ENCODE data around the gene PPP4R3A.
A peak's percentile ranks its signal among the peaks of the same experiment; 100 is the strongest.
"Not testable (repeated sequence)": the region's sequence is repeated elsewhere in the genome, so short reads cannot be mapped to it uniquely, and the experiment has no call there.

PPP4R3A gene

GRCh38 chr14:91510171-91511042 lies at the start of gene PPP4R3A:
Gene PPP4R3A (minus strand): TSS chr14:91510310. CDS start chr14:91509647, 663 bp downstream.
- peak; percentile 93 for DNase-seq

GRCh38 chr14:91555531-91555930 lies 45.4 kb upstream of the PPP4R3A start:
- no peak for DNase-seq

DNA sequence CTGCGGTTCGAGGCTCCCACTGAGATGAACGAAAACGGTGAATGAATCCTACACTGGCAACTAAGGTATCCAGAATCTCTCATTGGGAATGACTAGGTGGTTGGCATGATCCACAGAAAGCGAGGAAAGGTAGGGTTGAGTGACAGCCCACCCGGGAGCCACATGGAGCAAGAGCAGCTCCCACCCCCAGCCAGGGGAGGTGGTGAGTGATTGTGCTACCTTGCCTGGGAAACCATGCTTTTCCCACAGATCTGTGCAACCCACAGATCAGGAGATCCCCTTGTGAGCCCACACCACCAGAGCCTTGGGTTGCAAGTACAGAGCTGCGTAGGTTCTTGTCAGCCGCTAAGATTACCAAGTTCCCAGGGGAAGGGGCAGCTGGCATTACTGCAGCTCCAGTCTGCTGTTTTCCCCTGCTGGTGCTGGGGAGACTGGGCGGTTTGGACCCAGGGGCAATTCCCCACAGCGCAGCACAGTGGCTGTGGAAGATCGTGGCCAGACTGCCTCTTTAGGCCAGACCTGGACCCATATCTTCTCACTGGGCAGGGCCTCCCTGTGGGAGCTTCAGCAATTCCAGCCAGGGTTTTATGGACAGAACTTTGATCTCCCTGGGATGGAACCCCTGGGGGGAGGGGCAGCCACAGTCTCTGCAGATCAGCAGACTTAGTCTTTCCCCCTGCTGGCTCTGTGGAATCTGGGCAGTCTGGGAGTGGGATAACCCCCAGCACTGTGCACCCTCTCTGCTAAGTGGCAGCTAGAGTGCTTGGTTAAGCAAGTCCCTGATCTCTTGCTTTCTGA lies 44.6 kb upstream of the PPP4R3A start:
- no peak for DNase-seq

GRCh38 chr14:91548108-91548507 lies 38.0 kb upstream of the PPP4R3A start:
- no peak for DNase-seq

- no peak for DNase-seq
Measured at GRCh38 chr14:91545946-91546716, 36.0 kb upstream of the PPP4R3A start.

DNA sequence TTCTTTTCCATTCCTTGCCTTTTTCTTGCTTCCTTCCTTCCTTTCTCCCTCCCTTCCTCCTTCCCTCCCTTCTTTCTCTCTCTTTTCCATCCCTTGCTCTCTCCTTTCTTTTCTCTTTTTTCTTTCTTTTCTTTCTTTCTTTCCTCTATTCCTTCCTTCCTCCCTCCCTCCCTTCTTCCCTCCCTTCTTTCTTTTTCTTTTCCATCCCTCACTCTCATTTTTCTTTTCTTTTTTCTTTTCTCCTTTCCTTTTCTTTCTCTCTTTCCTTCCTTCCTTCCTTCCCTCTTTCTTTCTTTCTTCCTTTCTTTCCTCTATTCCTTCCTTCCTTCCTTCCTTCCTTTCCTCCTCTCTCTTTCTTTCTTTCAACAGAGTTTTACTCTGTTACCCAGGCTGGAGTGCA lies 35.1 kb upstream of the PPP4R3A start:
- no peak for DNase-seq

DNA sequence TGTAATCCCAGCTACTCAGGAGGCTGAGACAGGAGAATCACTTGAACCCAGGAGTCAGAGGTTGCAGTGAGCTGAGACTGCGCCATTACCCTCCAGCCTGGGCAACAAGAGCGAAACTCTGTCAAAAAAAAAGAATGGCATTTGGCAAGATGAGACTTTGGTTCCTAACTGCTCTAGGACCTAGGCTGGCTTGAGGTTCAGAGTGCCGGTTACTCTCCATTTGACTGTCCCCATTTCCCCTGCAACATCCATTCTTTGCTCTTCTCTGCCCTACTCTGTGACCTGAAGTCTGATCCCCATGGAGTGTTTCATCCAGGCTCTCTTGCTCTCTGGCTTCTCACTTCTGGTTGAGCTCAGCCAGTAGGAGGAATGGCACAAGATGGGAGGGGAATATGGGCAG lies 26.2 kb upstream of the PPP4R3A start:
- no peak for DNase-seq

DNA sequence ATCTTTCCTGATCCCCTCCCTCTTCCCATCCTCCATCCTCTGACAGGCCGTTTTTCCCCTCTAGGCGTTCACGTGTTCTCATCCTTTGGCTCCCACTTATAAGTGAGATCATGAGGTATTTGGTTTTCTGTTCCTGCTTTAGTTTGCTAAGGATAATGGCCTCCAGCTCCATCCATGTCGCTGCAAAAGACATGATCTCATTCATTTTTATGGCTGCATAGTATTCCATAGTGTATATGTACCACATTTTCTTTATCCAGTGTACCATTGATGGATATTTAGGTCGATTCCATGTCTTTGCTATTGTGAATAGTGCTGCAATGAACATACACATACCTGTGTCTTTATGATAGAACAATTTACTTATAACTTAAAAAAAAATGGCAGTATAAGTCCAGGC lies 23.9 kb upstream of the PPP4R3A start:
- not testable (repeated sequence) for DNase-seq

DNA sequence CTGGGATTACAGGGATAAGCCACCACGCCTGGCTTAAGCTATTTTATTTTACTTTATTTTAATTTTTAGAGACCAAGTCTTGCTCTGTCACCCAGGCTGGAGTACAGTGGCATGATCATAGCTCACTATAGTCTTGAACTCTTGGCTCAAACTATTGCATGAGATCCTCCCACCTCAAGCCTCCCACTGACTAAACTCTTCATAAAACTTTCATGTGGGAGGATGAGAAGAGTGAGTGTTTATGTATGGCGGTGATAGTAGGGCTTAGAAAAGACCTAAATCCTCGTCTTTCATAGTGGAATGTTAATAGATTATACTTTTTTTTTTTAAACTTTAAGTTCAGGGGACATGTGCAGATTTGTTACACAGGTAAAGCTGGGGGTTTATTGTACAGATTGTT lies 23.5 kb upstream of the PPP4R3A start:
- DNase-seq = no peak

- no peak for DNase-seq
Measured at GRCh38 chr14:91523972-91524371, 13.9 kb upstream of the PPP4R3A start.

- DNase-seq = peak; percentile 15
Measured at GRCh38 chr14:91521061-91521640, 11.0 kb upstream of the PPP4R3A start.

DNA sequence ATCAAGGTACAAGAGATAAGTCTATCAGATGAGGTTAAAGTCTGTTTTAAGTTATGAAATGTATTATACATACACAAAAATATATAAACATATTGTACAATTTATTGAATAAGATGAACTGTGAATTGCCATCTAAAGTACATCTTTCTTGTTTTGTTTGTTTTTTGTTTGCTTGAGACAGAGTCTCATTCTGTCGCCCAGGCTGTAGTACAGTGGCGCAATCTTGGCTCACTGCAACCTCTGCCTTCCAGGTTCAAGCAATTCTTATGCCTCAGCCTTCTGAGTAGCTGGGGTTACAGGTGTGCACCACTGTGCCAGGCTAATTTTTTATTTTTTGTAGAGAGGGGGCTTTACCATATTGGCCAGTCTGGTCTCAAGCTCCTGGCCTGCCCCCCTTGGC lies 10.0 kb upstream of the PPP4R3A start:
- no peak for DNase-seq

DNA sequence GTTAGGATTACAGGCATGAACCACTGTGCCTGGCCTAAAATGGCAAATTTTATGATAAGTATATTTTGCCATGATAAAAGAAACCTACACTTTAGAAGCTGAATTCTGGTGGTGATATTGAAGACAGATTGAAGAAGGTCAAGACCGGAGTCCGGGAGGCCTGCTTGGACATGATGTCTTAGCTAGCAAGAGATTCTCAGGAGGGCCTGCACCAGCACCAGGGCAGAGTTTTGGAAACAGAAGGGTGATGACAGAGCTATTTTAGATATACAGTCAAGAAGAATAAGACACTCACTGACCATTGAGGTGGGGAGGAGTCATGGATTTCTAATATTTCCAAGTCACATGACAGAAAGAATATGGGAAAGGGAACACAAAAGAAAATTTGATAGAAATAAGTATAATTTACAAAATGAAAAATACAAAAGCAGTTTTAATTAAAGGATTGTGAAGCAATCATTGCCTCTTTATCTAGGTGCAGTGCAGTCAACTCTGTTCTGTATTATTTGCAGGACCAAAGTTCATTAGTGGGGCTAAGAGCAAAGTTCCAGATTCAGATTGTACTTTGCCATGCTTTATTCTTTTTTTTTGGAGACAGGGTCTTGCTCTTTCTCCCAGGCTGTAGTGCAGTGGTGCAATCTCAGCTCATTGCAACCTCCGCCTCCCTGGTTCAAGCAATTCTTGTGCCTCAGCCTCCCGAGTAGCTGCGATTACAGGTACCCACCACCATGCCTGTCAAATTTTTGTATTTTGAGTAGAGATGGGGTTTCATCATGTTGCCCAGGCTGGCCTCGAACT lies 9.3 kb upstream of the PPP4R3A start:
- no peak for DNase-seq

GRCh38 chr14:91516663-91517388 lies 6.7 kb upstream of the PPP4R3A start:
- no peak for DNase-seq

DNA sequence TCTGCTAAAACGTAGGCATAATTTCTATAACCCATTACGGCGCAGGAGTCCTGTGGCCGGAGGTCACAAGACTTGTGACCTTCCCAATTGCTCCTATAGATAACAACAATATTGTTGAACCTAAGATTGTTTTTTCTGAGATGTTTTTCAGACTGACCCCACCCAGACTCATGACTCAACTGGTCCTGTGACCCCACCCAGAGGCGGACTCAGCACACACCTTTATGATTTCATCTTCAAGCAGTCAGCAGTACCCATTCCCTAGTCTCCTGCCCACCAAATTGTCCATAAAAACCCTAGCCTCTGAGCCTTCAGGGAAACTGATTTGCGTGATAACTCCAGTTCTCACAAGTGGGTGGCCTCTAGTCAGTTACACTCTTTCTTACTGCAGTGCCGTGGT lies 5.9 kb upstream of the PPP4R3A start:
- DNase-seq = no peak

DNA sequence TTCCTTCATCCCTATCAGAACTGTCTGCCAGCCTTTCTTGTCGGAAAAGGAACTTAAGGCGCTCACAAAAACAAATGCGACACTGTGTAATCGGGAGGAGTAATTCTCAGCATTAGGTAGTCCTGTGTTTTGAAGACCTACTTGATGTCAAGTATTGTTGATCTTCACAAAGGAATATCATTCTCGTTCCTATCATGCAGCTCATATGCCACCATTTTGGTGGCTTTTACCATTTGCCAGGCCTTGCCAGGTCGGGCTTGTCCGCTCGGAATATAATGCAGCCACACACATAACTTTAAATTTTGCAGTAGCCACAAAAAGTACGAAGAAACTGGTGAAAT lies 903 bp upstream of the PPP4R3A start:
- no peak for DNase-seq

DNA sequence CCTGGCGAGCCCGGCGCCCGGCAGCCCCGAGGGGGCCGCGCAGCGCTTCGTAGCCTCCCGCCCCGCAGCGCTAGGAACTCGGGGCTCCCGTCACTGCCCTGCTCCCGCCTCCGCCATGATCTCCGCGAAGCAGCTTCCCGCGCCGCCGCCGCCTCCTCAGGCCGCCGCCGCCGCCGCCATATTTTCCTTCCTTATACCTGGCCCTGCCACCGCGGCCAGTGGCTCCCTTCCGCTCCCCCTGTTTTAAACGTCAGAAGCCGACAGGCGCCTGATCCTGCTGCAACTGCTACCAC lies 286 bp downstream of the PPP4R3A start:
- no peak for DNase-seq

GRCh38 chr14:91509083-91509877 lies 830 bp downstream of the PPP4R3A start:
- peak; percentile 42 for DNase-seq

DNA sequence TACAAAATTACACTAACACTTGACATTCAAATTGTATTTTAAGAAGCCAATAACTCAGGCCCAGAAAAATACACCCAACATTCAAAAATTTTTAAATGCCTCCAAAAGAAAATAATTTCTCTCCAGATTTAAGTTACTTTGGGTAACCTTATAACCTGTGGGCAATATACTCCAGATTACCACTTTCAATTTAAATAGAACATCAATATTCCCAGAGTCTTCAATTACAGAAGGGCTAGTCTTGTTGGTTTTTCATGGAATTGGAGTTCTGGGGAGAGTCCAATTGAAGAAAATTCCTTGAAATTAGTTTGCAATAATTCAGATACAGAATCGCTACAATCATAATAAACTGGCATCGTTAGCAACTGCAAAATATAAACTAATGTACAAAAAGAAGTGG lies 2.0 kb downstream of the PPP4R3A start:
- no peak for DNase-seq

DNA sequence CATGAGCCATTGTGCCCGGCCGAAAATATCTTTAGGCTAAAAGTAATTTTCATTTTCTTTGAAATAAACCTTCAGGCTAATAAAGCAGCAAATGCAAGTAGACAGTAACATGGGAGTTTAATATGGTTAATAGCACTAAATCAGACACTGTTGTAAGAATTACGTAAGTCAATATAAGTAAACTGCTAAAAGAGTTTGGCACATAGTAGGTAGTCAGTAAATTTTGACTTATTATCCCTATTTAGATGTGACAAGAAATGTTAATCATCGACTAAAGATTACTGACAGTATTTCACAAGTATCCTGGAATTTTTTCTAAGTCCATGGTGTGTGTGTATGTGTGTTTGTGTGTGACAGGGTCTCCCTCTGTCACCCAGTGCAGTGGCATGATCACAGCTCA lies 3.9 kb downstream of the PPP4R3A start:
- no peak for DNase-seq

GRCh38 chr14:91503000-91503504 lies 7.1 kb downstream of the PPP4R3A start:
- DNase-seq = no peak

All from CD4-positive, alpha-beta T cell treated with Interleukin-17A for 1 hour (primary cell).